Activated naive CD8-positive, alpha-beta T cell (primary cell): ENCODE results near the gene WDR45.
A peak's percentile ranks its signal among the peaks of the same experiment; 100 is the strongest.

Experiments used
- H3K27ac Mint-ChIP-seq: one replicate; pipeline ENCODE4 v1.8.0; 2021; ENCODE audit warnings: mixed read lengths
- H3K27me3 Mint-ChIP-seq: one replicate; pipeline ENCODE4 v1.8.0; 2021; ENCODE audit warnings: mixed read lengths
- H3K36me3 Mint-ChIP-seq: one replicate; pipeline ENCODE4 v1.8.0; 2021; ENCODE audit warnings: mixed read lengths
- H3K4me1 Mint-ChIP-seq: one replicate; pipeline ENCODE4 v1.8.0; 2021; ENCODE audit warnings: low read depth, mixed read lengths
- H3K4me3 Mint-ChIP-seq: one replicate; pipeline ENCODE4 v1.8.0; 2021; ENCODE audit warnings: mild to moderate bottlenecking, mixed read lengths
- H3K9me3 Mint-ChIP-seq: one replicate; pipeline ENCODE4 v1.8.0; 2021; ENCODE audit warnings: low read depth, mixed read lengths

Gene WDR45

DNA sequence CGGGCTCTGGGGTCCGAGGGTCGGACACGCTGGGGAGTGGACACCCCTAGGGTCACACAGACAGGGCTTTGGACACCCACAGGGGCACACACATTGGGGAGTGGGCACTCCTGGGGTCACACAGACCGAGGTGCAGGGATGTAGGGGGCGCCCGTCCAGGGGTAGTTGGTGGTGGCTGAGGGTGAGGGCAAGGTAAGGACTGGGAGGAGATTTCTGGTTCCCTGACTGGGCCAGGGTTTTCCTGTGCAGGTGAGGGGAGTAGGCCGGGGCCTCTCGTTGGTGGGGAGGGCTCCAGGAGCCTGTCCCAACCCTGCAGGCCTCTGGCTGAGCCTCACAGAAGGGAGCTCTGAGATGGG lies 21.9 kb upstream of the WDR45 start:
- Mint-ChIP-seq H3K27ac (peak overlapping the region; percentile 86), H3K36me3 (no peaks in the 10 kb centered on the region), H3K9me3 (no peaks in the 10 kb centered on the region), H3K4me3 (peak overlapping the region; percentile 93), H3K4me1 (peaks cover 3% of the 10 kb centered on the region), H3K27me3 (no peaks in the 10 kb centered on the region)

GRCh38 chrX:49100704-49101628 lies 21.3 kb upstream of the WDR45 start:
- Mint-ChIP-seq H3K4me3 (peak overlapping the region; percentile 93), H3K36me3 (no peaks in the 10 kb centered on the region), H3K9me3 (no peaks in the 10 kb centered on the region), H3K4me1 (peaks cover 3% of the 10 kb centered on the region), H3K27me3 (no peaks in the 10 kb centered on the region), H3K27ac (peak overlapping the region; percentile 86)

- Mint-ChIP-seq H3K4me3 (no peak overlapping the region), H3K27me3 (no peaks in the 10 kb centered on the region), H3K9me3 (no peaks in the 10 kb centered on the region), H3K36me3 (no peaks in the 10 kb centered on the region), H3K27ac (no peak overlapping the region), H3K4me1 (peaks cover 3% of the 10 kb centered on the region)
Measured at GRCh38 chrX:49096419-49096818, 16.7 kb upstream of the WDR45 start.

DNA sequence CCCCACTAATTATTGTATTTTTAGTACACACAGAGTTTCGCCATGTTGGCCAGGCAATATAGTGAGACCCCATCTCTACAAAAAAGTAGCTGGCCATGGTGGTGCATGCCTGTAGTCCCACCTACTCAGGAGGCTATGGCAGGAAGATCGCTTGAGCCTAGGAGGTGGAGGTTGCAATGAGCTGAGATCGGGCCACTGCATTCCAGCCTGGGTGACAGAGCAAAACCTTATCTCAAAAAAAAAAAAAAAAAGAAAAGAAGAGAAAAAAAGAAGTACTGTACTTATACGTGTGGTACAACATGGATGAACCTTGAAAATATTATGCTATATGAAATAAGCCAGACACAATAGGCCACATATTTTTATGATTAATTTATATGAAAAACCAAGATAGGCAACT lies 9.9 kb upstream of the WDR45 start:
- no peak overlapping the region for H3K27ac Mint-ChIP-seq
- no peak overlapping the region for H3K4me3 Mint-ChIP-seq
- no peaks in the 10 kb centered on the region for H3K9me3 Mint-ChIP-seq
- no peaks in the 10 kb centered on the region for H3K27me3 Mint-ChIP-seq
- no peaks in the 10 kb centered on the region for H3K36me3 Mint-ChIP-seq
- no peaks in the 10 kb centered on the region for H3K4me1 Mint-ChIP-seq

DNA sequence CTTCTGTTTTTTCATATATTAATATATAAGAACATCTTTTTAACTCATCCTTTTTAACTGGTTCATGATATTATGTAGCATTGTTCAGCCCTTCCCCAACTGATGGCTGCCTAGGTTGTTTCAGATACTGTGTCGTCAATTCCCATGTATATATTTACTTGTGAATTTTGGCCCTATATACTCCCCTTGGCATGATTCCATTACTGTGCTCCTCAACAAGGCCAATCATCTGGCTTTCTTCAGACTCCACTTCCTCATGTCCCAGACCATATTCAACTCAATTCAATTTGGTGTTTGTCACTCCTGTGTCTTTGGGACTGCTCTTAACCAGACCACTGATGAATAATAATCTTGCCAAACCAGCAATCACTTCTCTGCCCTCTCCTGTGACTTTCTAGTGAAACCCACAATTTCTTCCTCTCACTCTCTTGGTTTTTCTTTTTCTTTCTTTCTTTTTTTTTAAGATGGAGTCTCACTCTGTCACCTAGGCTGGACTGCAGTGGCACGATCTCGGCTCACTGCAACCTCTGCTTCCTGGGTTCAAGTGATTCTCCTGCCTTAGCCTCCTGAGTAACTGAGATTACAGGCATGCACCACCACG lies 2.7 kb upstream of the WDR45 start:
- H3K27me3 Mint-ChIP-seq = no peaks in the 10 kb centered on the region
- H3K36me3 Mint-ChIP-seq = no peaks in the 10 kb centered on the region
- no peak overlapping the region for H3K4me3 Mint-ChIP-seq
- H3K9me3 Mint-ChIP-seq = no peaks in the 10 kb centered on the region
- peaks cover 10% of the 10 kb centered on the region for H3K4me1 Mint-ChIP-seq
- H3K27ac Mint-ChIP-seq = peak overlapping the region; percentile 80

GRCh38 chrX:49077941-49078340 lies 1.7 kb downstream of the WDR45 start:
- Mint-ChIP-seq H3K36me3 (no peaks in the 10 kb centered on the region), H3K4me1 (peaks cover 18% of the 10 kb centered on the region), H3K27ac (no peak overlapping the region), H3K27me3 (no peaks in the 10 kb centered on the region), H3K9me3 (no peaks in the 10 kb centered on the region), H3K4me3 (no peak overlapping the region)

GRCh38 chrX:49075347-49075746 lies 4.3 kb downstream of the WDR45 start:
- H3K9me3 Mint-ChIP-seq = no peaks in the 10 kb centered on the region
- H3K36me3 Mint-ChIP-seq = no peaks in the 10 kb centered on the region
- H3K27ac Mint-ChIP-seq = no peak overlapping the region
- peaks cover 21% of the 10 kb centered on the region for H3K4me1 Mint-ChIP-seq
- no peaks in the 10 kb centered on the region for H3K27me3 Mint-ChIP-seq
- H3K4me3 Mint-ChIP-seq = no peak overlapping the region

GRCh38 chrX:49073601-49074575 lies 5.8 kb downstream of the WDR45 start, which contains the start of gene PRAF2:
PRAF2 (minus strand) TSS chrX:49074002; CDS start chrX:49073987, 15 bp downstream.
- H3K27me3 Mint-ChIP-seq = no peaks in the 10 kb centered on the region
- no peaks in the 10 kb centered on the region for H3K9me3 Mint-ChIP-seq
- peaks cover 17% of the 10 kb centered on the region for H3K4me1 Mint-ChIP-seq
- peak within 1 kb of the TSS; percentile 86 for H3K4me3 Mint-ChIP-seq
- H3K36me3 Mint-ChIP-seq = no peaks in the 10 kb centered on the region
- peak within 1 kb of the TSS; percentile 84 for H3K27ac Mint-ChIP-seq

GRCh38 chrX:49072712-49073095 lies 7.0 kb downstream of the WDR45 start:
- H3K36me3 Mint-ChIP-seq = no peaks in the 10 kb centered on the region
- H3K27me3 Mint-ChIP-seq = no peaks in the 10 kb centered on the region
- no peak overlapping the region for H3K27ac Mint-ChIP-seq
- H3K9me3 Mint-ChIP-seq = no peaks in the 10 kb centered on the region
- H3K4me1 Mint-ChIP-seq = peaks cover 11% of the 10 kb centered on the region
- peak overlapping the region; percentile 86 for H3K4me3 Mint-ChIP-seq

DNA sequence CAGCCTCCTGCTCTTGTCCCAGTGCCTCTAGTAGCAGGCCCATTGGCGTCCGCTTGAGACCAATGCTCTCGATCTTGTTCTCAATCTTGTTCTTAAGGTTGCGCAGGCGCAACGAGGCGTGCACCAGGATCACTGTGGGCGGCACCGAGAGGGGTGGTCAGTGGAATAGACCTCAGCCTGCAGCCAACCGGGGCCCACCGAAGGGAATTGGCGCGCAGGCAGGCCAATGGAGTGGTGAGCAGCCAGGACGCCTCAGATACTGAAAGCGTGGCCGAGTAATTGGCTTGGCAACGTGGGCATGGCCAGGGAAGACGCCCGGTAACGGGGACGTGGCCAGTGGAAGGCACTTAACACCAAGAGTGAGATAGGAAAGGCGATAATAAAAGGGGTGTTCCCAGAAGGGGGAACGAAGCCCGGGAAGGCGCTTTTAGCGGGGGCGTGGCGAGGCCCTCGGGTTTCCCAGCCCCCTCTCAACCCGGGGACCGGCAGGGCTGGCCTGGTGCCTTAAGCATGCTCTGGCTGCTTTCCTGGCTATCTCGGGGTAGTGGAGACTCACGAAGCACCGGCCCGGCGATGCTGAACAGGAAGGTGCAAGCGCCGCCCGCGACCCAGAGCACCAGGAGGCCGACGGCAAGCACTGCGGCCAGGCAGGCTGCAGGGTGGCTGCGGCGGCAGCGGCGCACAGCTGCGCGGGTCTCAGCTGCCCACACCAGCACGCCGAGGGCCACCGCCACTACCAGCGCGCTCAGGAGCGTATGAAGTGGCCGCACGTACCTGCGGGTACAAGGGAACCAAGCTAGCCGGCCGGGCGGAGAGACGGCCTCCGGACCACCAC lies 7.6 kb downstream of the WDR45 start:
- H3K4me3 Mint-ChIP-seq = peak overlapping the region; percentile 30
- H3K27ac Mint-ChIP-seq = no peak overlapping the region

GRCh38 chrX:49070988-49071387 lies 8.7 kb downstream of the WDR45 start:
- Mint-ChIP-seq H3K4me3 (no peak overlapping the region), H3K4me1 (peaks cover 11% of the 10 kb centered on the region), H3K36me3 (no peaks in the 10 kb centered on the region), H3K27ac (no peak overlapping the region), H3K9me3 (no peaks in the 10 kb centered on the region), H3K27me3 (no peaks in the 10 kb centered on the region)

More for the DNA sequence above, 7.6 kb downstream of the WDR45 start:
- Mint-ChIP-seq H3K27me3 (no peaks in the 10 kb centered on the region), H3K36me3 (no peaks in the 10 kb centered on the region), H3K9me3 (no peaks in the 10 kb centered on the region), H3K4me1 (peaks cover 11% of the 10 kb centered on the region)

- Mint-ChIP-seq H3K36me3 (no peaks in the 10 kb centered on the region), H3K4me1 (peaks cover 8% of the 10 kb centered on the region), H3K27ac (no peak overlapping the region), H3K27me3 (no peaks in the 10 kb centered on the region), H3K4me3 (no peak overlapping the region), H3K9me3 (no peaks in the 10 kb centered on the region)
Measured at GRCh38 chrX:49069038-49069437, 10.6 kb downstream of the WDR45 start.

- no peaks in the 10 kb centered on the region for H3K36me3 Mint-ChIP-seq
- no peak overlapping the region for H3K4me3 Mint-ChIP-seq
- no peaks in the 10 kb centered on the region for H3K9me3 Mint-ChIP-seq
- no peak overlapping the region for H3K27ac Mint-ChIP-seq
- no peaks in the 10 kb centered on the region for H3K27me3 Mint-ChIP-seq
- no peaks in the 10 kb centered on the region for H3K4me1 Mint-ChIP-seq
Measured at GRCh38 chrX:49067285-49068120, 12.2 kb downstream of the WDR45 start.
